SK-N-SH (cell line): Measurements from ENCODE around the gene COL28A1. TPM values are rescaled to one million over a fixed set of nuclear protein-coding genes. Genes with fewer than 3 reads are reported as not detected.

ENCODE experiments used
- CTCF ChIA-PET: fragments of 300-600, 350-600 bp; formaldehyde crosslinking; extraction: SDS; loops from one replicate; lab custom pipeline; 2021; lab: Yijun Ruan, JAX
- POLR2A ChIA-PET: fragments of 350-600 bp; sonication (Branson Sonifier 250); formaldehyde crosslinking; extraction: SDS; loops from one replicate; lab custom pipeline; 2020; ENCODE audit warnings: antibody characterized with exemption, inconsistent platforms; lab: Yijun Ruan, JAX
- DNase-seq: peaks from one replicate; pipeline ENCODE4 v3.0.0; 2012
- H2AFZ ChIP-seq: fragments of 200-600 bp; sonication (generic); 2 replicates; pipeline ENCODE4 v1.8.1; 2016; ENCODE audit warnings: antibody characterized with exemption, mild to moderate bottlenecking, low read depth
- H3F3A ChIP-seq: fragments of 200-600 bp; sonication (generic); replicated peaks from 2 replicates; pipeline ENCODE3; 2016; ENCODE audit warnings: antibody characterized with exemption, mild to moderate bottlenecking; ENCODE audit not compliant: insufficient read depth
- H3K27ac ChIP-seq, 2 experiments: fragments of 200-500 bp in 1 of 2; fragments of 200-600 bp in 1 of 2; sonication (Bioruptor generic) in 1 of 2; sonication (generic), shearing (Covaris generic) in 1 of 2; 2 replicates each; pipeline versions ENCODE4 v1.5.1 to v1.6.1; 2014 to 2016; ENCODE audit warnings: low read depth in 2 of 2, inconsistent platforms in 1 of 2, low read length in 1 of 2, mild to moderate bottlenecking in 1 of 2, mixed read lengths in 1 of 2
- H3K27me3 ChIP-seq: fragments of 200-600 bp; sonication (generic), shearing (Covaris generic); 2 replicates; pipeline ENCODE4 v1.6.1; 2016; ENCODE audit warnings: mixed run types; ENCODE audit not compliant: insufficient read depth
- H3K36me3 ChIP-seq, 2 experiments: fragments of 200-500 bp in 1 of 2; fragments of 200-600 bp in 1 of 2; sonication (Bioruptor generic) in 1 of 2; sonication (generic) in 1 of 2; replicated peaks in 1 of 2; 2 replicates each; pipeline versions ENCODE3 to v1.5.1; 2014 to 2016; ENCODE audit warnings: low read length in 1 of 2, mild to moderate bottlenecking in 1 of 2; ENCODE audit not compliant: insufficient read depth in 2 of 2, control insufficient read depth in 1 of 2
- H3K4me1 ChIP-seq, 2 experiments: fragments of 200-500 bp in 1 of 2; fragments of 200-600 bp in 1 of 2; sonication (Bioruptor generic) in 1 of 2; sonication (generic), shearing (Covaris generic) in 1 of 2; 2 replicates each; pipeline versions ENCODE4 v1.5.1 to v1.6.1; 2014 to 2016; ENCODE audit warnings: low read depth in 1 of 2, low read length in 1 of 2, mixed run types in 1 of 2; ENCODE audit not compliant: insufficient read depth in 2 of 2, control insufficient read depth in 1 of 2
- H3K4me2 ChIP-seq: fragments of 200-600 bp; sonication (generic), shearing (Covaris generic); 2 replicates; pipeline ENCODE4 v1.6.1; 2017; ENCODE audit warnings: mixed run types
- H3K4me3 ChIP-seq, 2 experiments: fragments of 200-500 bp in 1 of 2; fragments of 200-600 bp in 1 of 2; sonication (Bioruptor generic) in 1 of 2; sonication (generic), shearing (Covaris generic) in 1 of 2; 2 replicates each; pipeline versions ENCODE4 v1.5.1 to v1.8.1; 2014 to 2016; ENCODE audit warnings: low read depth in 2 of 2, inconsistent platforms in 1 of 2, low read length in 1 of 2, mild to moderate bottlenecking in 1 of 2, mixed read lengths in 1 of 2, moderate library complexity in 1 of 2
- H3K79me2 ChIP-seq: fragments of 200-600 bp; sonication (generic); 2 replicates; pipeline ENCODE4 v1.8.1; 2017; ENCODE audit warnings: mild to moderate bottlenecking; ENCODE audit not compliant: insufficient read depth
- H3K9ac ChIP-seq: fragments of 200-600 bp; sonication (generic); 2 replicates; pipeline ENCODE4 v1.6.1; 2017; ENCODE audit warnings: mixed run types
- H3K9me2 ChIP-seq: fragments of 200-600 bp; sonication (generic); 2 replicates; pipeline ENCODE4 v1.6.1; 2017; ENCODE audit warnings: mixed run types
- H3K9me3 ChIP-seq: fragments of 200-600 bp; sonication (generic); 2 replicates; pipeline ENCODE4 v1.6.1; 2017; ENCODE audit warnings: mixed run types, mild to moderate bottlenecking, moderate library complexity
- H4K20me1 ChIP-seq: fragments of 200-600 bp; sonication (generic); 2 replicates; pipeline ENCODE4 v1.6.1; 2017; ENCODE audit warnings: mild to moderate bottlenecking, mixed run types; ENCODE audit not compliant: insufficient read depth
- EP300 ChIP-seq, 2 experiments: IDR thresholded peaks; 2 replicates each; pipeline versions ENCODE4 v1.4.0 to v1.6.1; 2012; ENCODE audit warnings: borderline replicate concordance in 1 of 2, low read depth in 1 of 2, low read length in 1 of 2
- FOSL2 ChIP-seq: IDR thresholded peaks from 2 replicates; pipeline ENCODE4 v1.4.0; 2012; ENCODE audit warnings: low read depth, mild to moderate bottlenecking, moderate library complexity, borderline replicate concordance
- FOXM1 ChIP-seq: IDR thresholded peaks from 2 replicates; pipeline ENCODE4 v1.4.0; 2012; ENCODE audit warnings: low read depth, mild to moderate bottlenecking
- GABPA ChIP-seq: IDR thresholded peaks from 2 replicates; pipeline ENCODE4 v1.4.0; 2012; ENCODE audit warnings: low read depth, mild to moderate bottlenecking
- JUND ChIP-seq: IDR thresholded peaks from 2 replicates; pipeline ENCODE4 v1.4.0; 2012
- MEF2A ChIP-seq: IDR thresholded peaks from 2 replicates; pipeline ENCODE4 v1.4.0; 2012; ENCODE audit warnings: low read depth, borderline replicate concordance
- MXI1 ChIP-seq: IDR thresholded peaks from 2 replicates; pipeline ENCODE4 v1.6.1; 2012; ENCODE audit warnings: mild to moderate bottlenecking, low read depth, low read length, improper control_type of control experiment
- RAD21 ChIP-seq: IDR thresholded peaks from 2 replicates; pipeline ENCODE4 v1.6.1; 2012; ENCODE audit warnings: mild to moderate bottlenecking, low read length
- RFX5 ChIP-seq: IDR thresholded peaks from 2 replicates; pipeline ENCODE4 v1.6.1; 2012; ENCODE audit warnings: mild to moderate bottlenecking, improper control_type of control experiment, low read length
- RXRA ChIP-seq: IDR thresholded peaks from 2 replicates; pipeline ENCODE4 v1.4.0; 2012; ENCODE audit warnings: low read depth, mild to moderate bottlenecking, borderline replicate concordance
- SIN3A ChIP-seq: IDR thresholded peaks from 2 replicates; pipeline ENCODE4 v1.6.1; 2012; ENCODE audit warnings: low read depth, mild to moderate bottlenecking, low read length, moderate library complexity, borderline replicate concordance
- SMC3 ChIP-seq: IDR thresholded peaks from 2 replicates; pipeline ENCODE4 v1.6.1; 2012; ENCODE audit warnings: low read depth, low read length, improper control_type of control experiment
- TAF1 ChIP-seq: IDR thresholded peaks from 2 replicates; pipeline ENCODE4 v1.6.1; 2012; ENCODE audit warnings: low read depth, mild to moderate bottlenecking, low read length, moderate library complexity, borderline replicate concordance
- TEAD4 ChIP-seq: IDR thresholded peaks from 2 replicates; pipeline ENCODE4 v1.4.0; 2012; ENCODE audit warnings: mild to moderate bottlenecking, borderline replicate concordance; ENCODE audit not compliant: insufficient read depth
- YY1 ChIP-seq: IDR thresholded peaks from 2 replicates; pipeline ENCODE4 v1.4.0; 2012; ENCODE audit warnings: low read depth, mild to moderate bottlenecking
- WGBS: methylation state at CpG from one replicate; pipeline ENCODE4 v1.1.6; 2017; ENCODE audit warnings: low lambda C conversion rate; 5-methylcytosine and 5-hydroxymethylcytosine counted together
- polyA plus RNA-seq, 3 experiments: library from polyadenylated mRNA; depleted of rRNA; stranded (reverse); fragments of >200 nt; gene quantifications; 2 replicates each; pipeline ENCODE4 v1.2.3, GENCODE V29; 2012
- TF ChIP-seq, protein P1 (sequence below): IDR thresholded peaks from 2 replicates; pipeline ENCODE4 v1.4.0; 2012; ENCODE audit warnings: low read depth, borderline replicate concordance
- TF ChIP-seq, protein P2 (sequence below): fragments of 150-350 bp; IDR thresholded peaks from 2 replicates; pipeline ENCODE4 v1.6.1; 2017; ENCODE audit warnings: antibody characterized with exemption, low read length, low read depth, borderline replicate concordance
- TF ChIP-seq, protein P3 (sequence below): IDR thresholded peaks from 2 replicates; pipeline ENCODE4; 2012
- TF ChIP-seq, protein P4 (sequence below): fragments of 200-600 bp; sonication (generic); IDR thresholded peaks from 2 replicates; pipeline ENCODE4 v1.6.1; 2017; ENCODE audit warnings: antibody characterized with exemption, mild to moderate bottlenecking, moderate library complexity
- TF ChIP-seq, protein P5 (sequence below): IDR thresholded peaks from 2 replicates; pipeline ENCODE4 v1.4.0; 2012; ENCODE audit warnings: low read depth, borderline replicate concordance

COL28A1 gene
- polyA plus RNA-seq, 1 of the 3 experiments (the other 2 are of a cell fraction): not detected

DNA sequence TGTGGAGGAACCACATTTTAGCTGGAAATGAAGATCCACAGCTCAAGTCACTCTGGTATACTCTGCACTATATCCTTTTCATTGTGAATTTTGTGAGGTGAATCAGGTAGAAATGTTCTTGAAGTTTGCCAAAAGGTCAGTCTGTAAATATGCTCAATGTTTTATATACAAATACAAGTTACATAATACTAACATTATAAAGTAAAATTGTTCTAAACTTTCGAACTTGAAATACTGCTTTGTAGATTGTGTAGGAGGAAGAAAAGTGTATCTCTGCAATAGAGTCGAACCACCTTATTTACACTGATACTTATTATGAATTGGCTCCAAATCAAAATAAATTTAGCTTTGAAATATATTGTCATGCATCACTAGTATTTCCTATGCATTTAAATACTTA lies 38.0 kb upstream of the COL28A1 start:
- Histone ChIP-seq H3F3A (no peaks in the 10 kb centered on the region), H3K9ac (no peak overlapping the region), H3K9me3 (no peaks in the 10 kb centered on the region), H3K27ac (no peak overlapping the region), H3K9me2 (no peaks in the 10 kb centered on the region), H2AFZ (no peak overlapping the region), H4K20me1 (no peaks in the 10 kb centered on the region), H3K4me1 (peaks cover 8 to 11% of the 10 kb centered on the region in 2 experiments; a peak in 3 of 4 replicates), H3K4me3 (no peak overlapping the region), H3K79me2 (peaks cover 77% of the 10 kb centered on the region), H3K27me3 (no peaks in the 10 kb centered on the region), H3K36me3 (peaks cover 36 to 89% of the 10 kb centered on the region in 2 experiments), H3K4me2 (no peak overlapping the region)
- DNase-seq: no peak
- POLR2A ChIA-PET: no interaction called here
- WGBS: 97% methylated on average over 2 of the region's 2 CpGs
- CTCF ChIA-PET: no interaction called here
- no peak for TF ChIP-seq RXRA
- TF ChIP-seq SMC3: no peak
- TF ChIP-seq, protein P1, sequence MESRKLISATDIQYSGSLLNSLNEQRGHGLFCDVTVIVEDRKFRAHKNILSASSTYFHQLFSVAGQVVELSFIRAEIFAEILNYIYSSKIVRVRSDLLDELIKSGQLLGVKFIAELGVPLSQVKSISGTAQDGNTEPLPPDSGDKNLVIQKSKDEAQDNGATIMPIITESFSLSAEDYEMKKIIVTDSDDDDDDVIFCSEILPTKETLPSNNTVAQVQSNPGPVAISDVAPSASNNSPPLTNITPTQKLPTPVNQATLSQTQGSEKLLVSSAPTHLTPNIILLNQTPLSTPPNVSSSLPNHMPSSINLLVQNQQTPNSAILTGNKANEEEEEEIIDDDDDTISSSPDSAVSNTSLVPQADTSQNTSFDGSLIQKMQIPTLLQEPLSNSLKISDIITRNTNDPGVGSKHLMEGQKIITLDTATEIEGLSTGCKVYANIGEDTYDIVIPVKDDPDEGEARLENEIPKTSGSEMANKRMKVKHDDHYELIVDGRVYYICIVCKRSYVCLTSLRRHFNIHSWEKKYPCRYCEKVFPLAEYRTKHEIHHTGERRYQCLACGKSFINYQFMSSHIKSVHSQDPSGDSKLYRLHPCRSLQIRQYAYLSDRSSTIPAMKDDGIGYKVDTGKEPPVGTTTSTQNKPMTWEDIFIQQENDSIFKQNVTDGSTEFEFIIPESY: no peak
- TF ChIP-seq, protein P2, sequence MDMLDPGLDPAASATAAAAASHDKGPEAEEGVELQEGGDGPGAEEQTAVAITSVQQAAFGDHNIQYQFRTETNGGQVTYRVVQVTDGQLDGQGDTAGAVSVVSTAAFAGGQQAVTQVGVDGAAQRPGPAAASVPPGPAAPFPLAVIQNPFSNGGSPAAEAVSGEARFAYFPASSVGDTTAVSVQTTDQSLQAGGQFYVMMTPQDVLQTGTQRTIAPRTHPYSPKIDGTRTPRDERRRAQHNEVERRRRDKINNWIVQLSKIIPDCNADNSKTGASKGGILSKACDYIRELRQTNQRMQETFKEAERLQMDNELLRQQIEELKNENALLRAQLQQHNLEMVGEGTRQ: no peak
- TF ChIP-seq EP300 (IDR thresholded peaks at IDR 0.05; ENCODE audit: borderline replicate concordance in 1 of 2, low read depth in 1 of 2, low read length in 1 of 2): no peak

DNA sequence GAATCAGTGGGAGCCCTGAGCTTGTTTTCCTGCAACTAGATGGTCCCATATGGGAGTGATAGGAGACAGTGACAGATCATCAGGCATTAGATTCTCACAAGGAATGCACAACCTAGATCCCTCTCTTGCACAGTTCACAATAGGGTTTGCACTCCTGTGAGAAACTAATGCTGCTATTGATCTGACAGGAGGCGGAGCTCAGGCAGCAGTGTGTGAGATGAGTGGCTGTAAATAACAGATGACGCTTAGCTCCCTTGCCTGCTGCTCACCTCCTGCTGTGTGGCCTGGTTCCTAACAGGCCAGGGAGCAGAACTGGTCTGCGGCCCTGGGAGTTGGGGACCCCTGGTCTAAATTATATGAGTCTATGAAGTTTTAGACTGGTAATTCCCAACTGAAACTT lies 34.9 kb upstream of the COL28A1 start:
- no peak overlapping the region for H2AFZ ChIP-seq
- no peak for DNase-seq
- WGBS: 97% methylated on average over 3 of the region's 3 CpGs
- no peak overlapping the region for H3K9ac ChIP-seq
- H3K4me3 ChIP-seq: peak overlapping the region in 1 of 2 experiments; percentile 14; a peak in 1 of 4 replicates
- no peaks in the 10 kb centered on the region for H4K20me1 ChIP-seq
- H3K79me2 ChIP-seq: peaks cover 82% of the 10 kb centered on the region
- no peaks in the 10 kb centered on the region for H3K9me2 ChIP-seq
- TF ChIP-seq JUND: no peak
- TF ChIP-seq, protein P3, sequence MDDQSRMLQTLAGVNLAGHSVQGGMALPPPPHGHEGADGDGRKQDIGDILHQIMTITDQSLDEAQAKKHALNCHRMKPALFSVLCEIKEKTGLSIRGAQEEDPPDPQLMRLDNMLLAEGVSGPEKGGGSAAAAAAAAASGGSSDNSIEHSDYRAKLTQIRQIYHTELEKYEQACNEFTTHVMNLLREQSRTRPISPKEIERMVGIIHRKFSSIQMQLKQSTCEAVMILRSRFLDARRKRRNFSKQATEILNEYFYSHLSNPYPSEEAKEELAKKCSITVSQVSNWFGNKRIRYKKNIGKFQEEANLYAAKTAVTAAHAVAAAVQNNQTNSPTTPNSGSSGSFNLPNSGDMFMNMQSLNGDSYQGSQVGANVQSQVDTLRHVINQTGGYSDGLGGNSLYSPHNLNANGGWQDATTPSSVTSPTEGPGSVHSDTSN: no peak
- TF ChIP-seq MEF2A: no peak
- TF ChIP-seq RFX5: no peak
- TF ChIP-seq FOXM1: no peak
- TF ChIP-seq MXI1: no peak
- no peak for TF ChIP-seq RAD21
- TF ChIP-seq, protein P4, sequence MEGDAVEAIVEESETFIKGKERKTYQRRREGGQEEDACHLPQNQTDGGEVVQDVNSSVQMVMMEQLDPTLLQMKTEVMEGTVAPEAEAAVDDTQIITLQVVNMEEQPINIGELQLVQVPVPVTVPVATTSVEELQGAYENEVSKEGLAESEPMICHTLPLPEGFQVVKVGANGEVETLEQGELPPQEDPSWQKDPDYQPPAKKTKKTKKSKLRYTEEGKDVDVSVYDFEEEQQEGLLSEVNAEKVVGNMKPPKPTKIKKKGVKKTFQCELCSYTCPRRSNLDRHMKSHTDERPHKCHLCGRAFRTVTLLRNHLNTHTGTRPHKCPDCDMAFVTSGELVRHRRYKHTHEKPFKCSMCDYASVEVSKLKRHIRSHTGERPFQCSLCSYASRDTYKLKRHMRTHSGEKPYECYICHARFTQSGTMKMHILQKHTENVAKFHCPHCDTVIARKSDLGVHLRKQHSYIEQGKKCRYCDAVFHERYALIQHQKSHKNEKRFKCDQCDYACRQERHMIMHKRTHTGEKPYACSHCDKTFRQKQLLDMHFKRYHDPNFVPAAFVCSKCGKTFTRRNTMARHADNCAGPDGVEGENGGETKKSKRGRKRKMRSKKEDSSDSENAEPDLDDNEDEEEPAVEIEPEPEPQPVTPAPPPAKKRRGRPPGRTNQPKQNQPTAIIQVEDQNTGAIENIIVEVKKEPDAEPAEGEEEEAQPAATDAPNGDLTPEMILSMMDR: no peak
- TF ChIP-seq TAF1: no peak
- TF ChIP-seq FOSL2: no peak
- no peak for TF ChIP-seq SIN3A
- TF ChIP-seq TEAD4: no peak
- no peak for TF ChIP-seq GABPA
- TF ChIP-seq YY1: no peak
- TF ChIP-seq, protein P5, sequence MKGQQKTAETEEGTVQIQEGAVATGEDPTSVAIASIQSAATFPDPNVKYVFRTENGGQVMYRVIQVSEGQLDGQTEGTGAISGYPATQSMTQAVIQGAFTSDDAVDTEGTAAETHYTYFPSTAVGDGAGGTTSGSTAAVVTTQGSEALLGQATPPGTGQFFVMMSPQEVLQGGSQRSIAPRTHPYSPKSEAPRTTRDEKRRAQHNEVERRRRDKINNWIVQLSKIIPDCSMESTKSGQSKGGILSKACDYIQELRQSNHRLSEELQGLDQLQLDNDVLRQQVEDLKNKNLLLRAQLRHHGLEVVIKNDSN: no peak
- TF ChIP-seq, protein P2: no peak
- peaks cover 31 to 70% of the 10 kb centered on the region in 2 experiments for H3K36me3 ChIP-seq
- H3K9me3 ChIP-seq: no peaks in the 10 kb centered on the region
- peaks cover 12 to 21% of the 10 kb centered on the region in 2 experiments; a peak in 3 of 4 replicates for H3K4me1 ChIP-seq
- H3K4me2 ChIP-seq: no peak overlapping the region
- H3F3A ChIP-seq: peaks cover 8% of the 10 kb centered on the region
- no peaks in the 10 kb centered on the region for H3K27me3 ChIP-seq
- H3K27ac ChIP-seq: no peak overlapping the region
- ChIA-PET CTCF (interaction anchor here (1.2 kb wide), 1 partner anchor 24 kb away, joined by 5 read pairs; no protein-coding TSS in a partner anchor), POLR2A (no interaction called here)
